HEK293 (cell line): ENCODE measurements around the gene CFAP45.

ENCODE experiments used
- ELK4 ChIP-seq: IDR thresholded peaks from 2 replicates; pipeline ENCODE4 v1.6.1; 2011; ENCODE audit warnings: mild to moderate bottlenecking, low read depth, low read length, borderline replicate concordance
- GLIS1 ChIP-seq: fragments of 450-650 bp; formaldehyde crosslinking; IDR thresholded peaks from 2 replicates; pipeline ENCODE4 v1.5.1; 2016; ENCODE audit warnings: missing biosample characterization, missing genetic modification characterization
- OSR2 ChIP-seq: fragments of 450-650 bp; formaldehyde crosslinking; IDR thresholded peaks from 2 replicates; pipeline ENCODE4 v1.5.1; 2016; ENCODE audit warnings: missing biosample characterization, missing genetic modification characterization
- PRDM4 ChIP-seq: fragments of 450-650 bp; formaldehyde crosslinking; IDR thresholded peaks from 2 replicates; pipeline ENCODE4 v1.5.1; 2017; ENCODE audit warnings: missing biosample characterization, missing genetic modification characterization
- RBAK ChIP-seq: fragments of 450-650 bp; formaldehyde crosslinking; IDR thresholded peaks from 2 replicates; pipeline ENCODE4 v1.5.1; 2016; ENCODE audit warnings: missing biosample characterization, missing genetic modification characterization
- SETDB1 ChIP-seq: IDR thresholded peaks from one replicate; pipeline ENCODE4 v1.6.1; 2017; ENCODE audit warnings: mild to moderate bottlenecking, low read length, moderate library complexity, mixed read lengths; ENCODE audit not compliant: insufficient read length
- WT1 ChIP-seq: fragments of 450-650 bp; formaldehyde crosslinking; IDR thresholded peaks from 2 replicates; pipeline ENCODE4 v1.5.1; 2016; ENCODE audit warnings: missing biosample characterization, missing genetic modification characterization
- ZBTB26 ChIP-seq: fragments of 450-650 bp; formaldehyde crosslinking; optimal IDR thresholded peaks from 2 replicates; pipeline ENCODE3; 2016; ENCODE audit warnings: missing biosample characterization, mild to moderate bottlenecking, missing genetic modification characterization
- ZEB2 ChIP-seq: fragments of 450-650 bp; formaldehyde crosslinking; IDR thresholded peaks from 2 replicates; pipeline ENCODE4 v1.5.1; 2016; ENCODE audit warnings: missing biosample characterization, missing genetic modification characterization
- ZFHX2 ChIP-seq: fragments of 450-650 bp; formaldehyde crosslinking; conservative IDR thresholded peaks from 2 replicates; pipeline ENCODE4 v1.5.1; 2016; ENCODE audit warnings: missing biosample characterization, missing genetic modification characterization
- ZNF114 ChIP-seq: fragments of 450-650 bp; formaldehyde crosslinking; IDR thresholded peaks from 2 replicates; pipeline ENCODE4 v1.5.0; 2017; ENCODE audit warnings: missing biosample characterization, missing genetic modification characterization
- ZNF138 ChIP-seq: fragments of 450-650 bp; formaldehyde crosslinking; IDR thresholded peaks from 2 replicates; pipeline ENCODE4 v1.5.1; 2016; ENCODE audit warnings: missing biosample characterization, missing genetic modification characterization, borderline replicate concordance
- ZNF341 ChIP-seq: fragments of 450-650 bp; formaldehyde crosslinking; IDR thresholded peaks from 2 replicates; pipeline ENCODE4; 2016; ENCODE audit warnings: low read depth, missing biosample characterization, missing genetic modification characterization
- ZNF37A ChIP-seq: fragments of 450-650 bp; IDR thresholded peaks from 2 replicates; pipeline ENCODE4 v1.5.1; 2018; ENCODE audit warnings: missing biosample characterization, missing genetic modification characterization
- ZNF473 ChIP-seq: fragments of 450-650 bp; formaldehyde crosslinking; IDR thresholded peaks from 2 replicates; pipeline ENCODE4 v1.5.1; 2017; ENCODE audit warnings: missing biosample characterization, missing genetic modification characterization
- ZNF518A ChIP-seq: fragments of 450-650 bp; formaldehyde crosslinking; conservative IDR thresholded peaks from 2 replicates; pipeline ENCODE4 v1.5.1; 2016; ENCODE audit warnings: low read depth, missing biosample characterization, missing genetic modification characterization
- ZNF549 ChIP-seq: fragments of 450-650 bp; IDR thresholded peaks from 2 replicates; pipeline ENCODE4 v1.5.1; 2018; ENCODE audit warnings: missing biosample characterization, missing genetic modification characterization, mild to moderate bottlenecking, inconsistent platforms, moderate library complexity
- ZNF555 ChIP-seq: fragments of 450-650 bp; formaldehyde crosslinking; conservative IDR thresholded peaks from 2 replicates; pipeline ENCODE4 v1.5.1; 2017; ENCODE audit warnings: missing biosample characterization, mild to moderate bottlenecking, missing genetic modification characterization, inconsistent platforms
- ZNF776 ChIP-seq: fragments of 450-650 bp; formaldehyde crosslinking; IDR thresholded peaks from 2 replicates; pipeline ENCODE4 v1.5.0; 2017; ENCODE audit warnings: missing biosample characterization, missing genetic modification characterization, borderline replicate concordance
- ZNF777 ChIP-seq: fragments of 450-650 bp; formaldehyde crosslinking; IDR thresholded peaks from 2 replicates; pipeline ENCODE4 v1.5.1; 2017; ENCODE audit warnings: missing biosample characterization, missing genetic modification characterization, borderline replicate concordance
- ZSCAN18 ChIP-seq: fragments of 450-650 bp; formaldehyde crosslinking; IDR thresholded peaks from 2 replicates; pipeline ENCODE4 v1.5.1; 2016; ENCODE audit warnings: missing biosample characterization, missing genetic modification characterization
- ZSCAN30 ChIP-seq: fragments of 450-650 bp; IDR thresholded peaks from 2 replicates; pipeline ENCODE4 v1.5.1; 2018; ENCODE audit warnings: missing biosample characterization, mild to moderate bottlenecking, missing genetic modification characterization, moderate library complexity
- TF ChIP-seq, protein P1 (sequence below): fragments of 450-650 bp; formaldehyde crosslinking; IDR thresholded peaks from 2 replicates; pipeline ENCODE4 v1.5.1; 2016; ENCODE audit warnings: missing biosample characterization, missing genetic modification characterization
- TF ChIP-seq, protein P2 (sequence below): fragments of 450-650 bp; formaldehyde crosslinking; IDR thresholded peaks from 2 replicates; pipeline ENCODE4 v1.5.1; 2016; ENCODE audit warnings: missing biosample characterization, missing genetic modification characterization, borderline replicate concordance

The CFAP45 gene

GRCh38 chr1:159945483-159946241, 45.7 kb upstream of the CFAP45 start, which contains the start of gene IGSF9 (continued):
- peak; percentile 60 for TF ChIP-seq ZBTB26 (tag by site-specific recombination)
- no peak for TF ChIP-seq ZNF138 (tag by site-specific recombination)
- TF ChIP-seq ZNF555 (tag by site-specific recombination) = no peak
- peak; percentile 91 for TF ChIP-seq ZNF341
- peak; percentile 73 for TF ChIP-seq WT1
- TF ChIP-seq ZNF518A (tag by site-specific recombination) = 0 out of 2 replicates have a peak, but pooled peaks have one; percentile 20
- TF ChIP-seq RBAK (tag by site-specific recombination) = no peak
- TF ChIP-seq ZSCAN30 (tag by site-specific recombination) = peak; percentile 28; the same call in 1 of the 2 replicates
- peak; percentile 83 for TF ChIP-seq GLIS1 (tag by site-specific recombination)
- no peak for TF ChIP-seq ZSCAN18 (tag by site-specific recombination)
- no peak for TF ChIP-seq ZNF776
- no peak for TF ChIP-seq OSR2 (tag by site-specific recombination)
- no peak for TF ChIP-seq SETDB1
- TF ChIP-seq, protein P1, sequence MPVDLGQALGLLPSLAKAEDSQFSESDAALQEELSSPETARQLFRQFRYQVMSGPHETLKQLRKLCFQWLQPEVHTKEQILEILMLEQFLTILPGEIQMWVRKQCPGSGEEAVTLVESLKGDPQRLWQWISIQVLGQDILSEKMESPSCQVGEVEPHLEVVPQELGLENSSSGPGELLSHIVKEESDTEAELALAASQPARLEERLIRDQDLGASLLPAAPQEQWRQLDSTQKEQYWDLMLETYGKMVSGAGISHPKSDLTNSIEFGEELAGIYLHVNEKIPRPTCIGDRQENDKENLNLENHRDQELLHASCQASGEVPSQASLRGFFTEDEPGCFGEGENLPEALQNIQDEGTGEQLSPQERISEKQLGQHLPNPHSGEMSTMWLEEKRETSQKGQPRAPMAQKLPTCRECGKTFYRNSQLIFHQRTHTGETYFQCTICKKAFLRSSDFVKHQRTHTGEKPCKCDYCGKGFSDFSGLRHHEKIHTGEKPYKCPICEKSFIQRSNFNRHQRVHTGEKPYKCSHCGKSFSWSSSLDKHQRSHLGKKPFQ (tag by site-specific recombination) = no peak
- 0 out of 2 replicates have a peak, but pooled peaks have one; percentile 13 for TF ChIP-seq PRDM4 (tag by site-specific recombination)
- peak; percentile 69; the same call in 1 of the 2 replicates for TF ChIP-seq ZNF777 (tag by site-specific recombination)
- no peak for TF ChIP-seq ZNF37A
- TF ChIP-seq ZNF114 (tag by site-specific recombination) = no peak
- peak; percentile 75 for TF ChIP-seq ZFHX2 (tag by site-specific recombination)
- TF ChIP-seq ZEB2 = peak; percentile 81
- TF ChIP-seq ELK4 = no peak
- TF ChIP-seq, protein P2, sequence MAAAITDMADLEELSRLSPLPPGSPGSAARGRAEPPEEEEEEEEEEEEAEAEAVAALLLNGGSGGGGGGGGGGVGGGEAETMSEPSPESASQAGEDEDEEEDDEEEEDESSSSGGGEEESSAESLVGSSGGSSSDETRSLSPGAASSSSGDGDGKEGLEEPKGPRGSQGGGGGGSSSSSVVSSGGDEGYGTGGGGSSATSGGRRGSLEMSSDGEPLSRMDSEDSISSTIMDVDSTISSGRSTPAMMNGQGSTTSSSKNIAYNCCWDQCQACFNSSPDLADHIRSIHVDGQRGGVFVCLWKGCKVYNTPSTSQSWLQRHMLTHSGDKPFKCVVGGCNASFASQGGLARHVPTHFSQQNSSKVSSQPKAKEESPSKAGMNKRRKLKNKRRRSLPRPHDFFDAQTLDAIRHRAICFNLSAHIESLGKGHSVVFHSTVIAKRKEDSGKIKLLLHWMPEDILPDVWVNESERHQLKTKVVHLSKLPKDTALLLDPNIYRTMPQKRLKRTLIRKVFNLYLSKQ (tag by site-specific recombination) = no peak
- TF ChIP-seq ZNF473 (tag by site-specific recombination) = no peak
- no peak for TF ChIP-seq ZNF549 (tag by site-specific recombination)
